OCI-LY1 (cell line): ENCODE measurements around the gene ST6GALNAC5.

Experiments used
- H2AFZ ChIP-seq: fragments of 200-600 bp; sonication (generic), shearing (Covaris generic); 2 replicates; pipeline ENCODE4 v1.6.0; 2014; ENCODE audit warnings: antibody characterized with exemption, mild to moderate bottlenecking, low read length
- H3F3A ChIP-seq: fragments of 200-600 bp; sonication (generic), shearing (Covaris generic); 2 replicates; pipeline ENCODE4 v1.6.0; 2014; ENCODE audit warnings: mild to moderate bottlenecking, antibody characterized with exemption, low read length, moderate library complexity; ENCODE audit not compliant: insufficient read depth
- H3K27ac ChIP-seq: fragments of 200-600 bp; sonication (generic); 2 replicates; pipeline ENCODE4 v1.5.1; 2014; ENCODE audit warnings: low read length, mixed run types, mild to moderate bottlenecking, low read depth; ENCODE audit not compliant: poor library complexity, severe bottlenecking
- H3K27me3 ChIP-seq: fragments of 200-600 bp; sonication (generic); 2 replicates; pipeline ENCODE4 v1.6.0; 2014; ENCODE audit warnings: antibody characterized with exemption, mild to moderate bottlenecking, low read length, moderate library complexity; ENCODE audit not compliant: insufficient read depth
- H3K36me3 ChIP-seq: fragments of 200-600 bp; sonication (generic); 2 replicates; pipeline ENCODE4 v1.6.1; 2014; ENCODE audit warnings: mild to moderate bottlenecking, antibody characterized with exemption, low read length, moderate library complexity, mixed read lengths; ENCODE audit not compliant: insufficient read depth
- H3K4me1 ChIP-seq: fragments of 200-600 bp; sonication (generic); 2 replicates; pipeline ENCODE4 v1.5.1; 2014; ENCODE audit warnings: mild to moderate bottlenecking, low read length, moderate library complexity; ENCODE audit not compliant: insufficient read depth, severe bottlenecking
- H3K4me2 ChIP-seq: fragments of 200-600 bp; sonication (generic), shearing (Covaris generic); 2 replicates; pipeline ENCODE4 v1.6.1; 2014; ENCODE audit warnings: low read length
- H3K4me3 ChIP-seq: fragments of 200-600 bp; sonication (generic); 2 replicates; pipeline ENCODE4 v1.5.1; 2014; ENCODE audit warnings: low read length, low read depth, mild to moderate bottlenecking, mixed read lengths; ENCODE audit not compliant: poor library complexity, severe bottlenecking
- H3K79me2 ChIP-seq: fragments of 200-600 bp; shearing (Covaris generic); 2 replicates; pipeline ENCODE4 v1.6.1; 2016; ENCODE audit warnings: mixed run types, low read length, mixed read lengths; ENCODE audit not compliant: insufficient read depth
- H3K9ac ChIP-seq: fragments of 200-600 bp; sonication (generic), shearing (Covaris generic); 2 replicates; pipeline ENCODE4 v1.6.1; 2014; ENCODE audit warnings: mild to moderate bottlenecking, low read length, mixed read lengths
- H3K9me2 ChIP-seq: fragments of 200-600 bp; sonication (generic), shearing (Covaris generic); 2 replicates; pipeline ENCODE4 v1.6.1; 2014; ENCODE audit warnings: low read depth, mild to moderate bottlenecking, low read length, mixed read lengths
- H3K9me3 ChIP-seq: fragments of 200-600 bp; shearing (Covaris generic); 2 replicates; pipeline ENCODE4 v1.6.1; 2014; ENCODE audit warnings: low read length, mixed read lengths
- H4K20me1 ChIP-seq: fragments of 200-600 bp; sonication (generic), shearing (Covaris generic); 2 replicates; pipeline ENCODE4 v1.6.0; 2016; ENCODE audit warnings: mild to moderate bottlenecking, low read length; ENCODE audit not compliant: insufficient read depth
- EZH2 ChIP-seq: fragments of 200-600 bp; sonication (generic), shearing (Covaris generic); IDR thresholded peaks from 2 replicates; pipeline ENCODE4 v1.8.0; 2017; ENCODE audit warnings: borderline replicate concordance, mixed run types, mild to moderate bottlenecking, antibody characterized with exemption, low read length, moderate library complexity, mixed read lengths
- TF ChIP-seq, protein P1 (sequence below): fragments of 200-600 bp; sonication (generic), shearing (Covaris generic); IDR thresholded peaks from 2 replicates; pipeline ENCODE4 v1.5.1; 2017; ENCODE audit warnings: mild to moderate bottlenecking, antibody characterized with exemption, low read length, moderate library complexity, mixed read lengths

ST6GALNAC5 gene

DNA sequence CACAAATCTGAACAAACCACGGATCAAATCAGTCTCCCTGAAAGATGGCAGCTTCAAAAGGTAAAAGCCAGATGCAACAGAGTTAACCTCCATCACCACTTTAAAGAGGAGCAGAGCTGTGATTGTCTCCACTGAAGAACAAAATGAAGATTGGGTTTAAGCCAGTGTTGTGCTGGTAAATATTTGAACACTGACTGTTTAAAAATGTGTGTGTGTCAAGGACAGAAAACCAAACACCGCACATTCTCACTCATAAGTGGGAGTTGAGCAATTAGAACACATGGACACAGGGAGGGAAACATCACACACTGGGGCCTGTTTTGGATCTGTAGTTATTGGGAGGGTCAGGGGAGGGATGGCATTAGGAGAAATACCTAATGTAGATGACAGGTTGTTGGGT, 83.9 kb downstream of the ST6GALNAC5 start:
- Histone ChIP-seq H2AFZ (no peak overlapping the region), H3K79me2 (no peaks in the 10 kb centered on the region), H3K27ac (no peak overlapping the region), H3K27me3 (no peaks in the 10 kb centered on the region), H3K4me1 (no peaks in the 10 kb centered on the region), H3K9me3 (no peaks in the 10 kb centered on the region), H3K4me2 (no peak overlapping the region), H4K20me1 (no peaks in the 10 kb centered on the region), H3F3A (no peaks in the 10 kb centered on the region), H3K9me2 (no peaks in the 10 kb centered on the region), H3K36me3 (no peaks in the 10 kb centered on the region), H3K4me3 (no peak overlapping the region), H3K9ac (no peak overlapping the region)
- TF ChIP-seq EZH2, result no peak
- TF ChIP-seq, protein P1, sequence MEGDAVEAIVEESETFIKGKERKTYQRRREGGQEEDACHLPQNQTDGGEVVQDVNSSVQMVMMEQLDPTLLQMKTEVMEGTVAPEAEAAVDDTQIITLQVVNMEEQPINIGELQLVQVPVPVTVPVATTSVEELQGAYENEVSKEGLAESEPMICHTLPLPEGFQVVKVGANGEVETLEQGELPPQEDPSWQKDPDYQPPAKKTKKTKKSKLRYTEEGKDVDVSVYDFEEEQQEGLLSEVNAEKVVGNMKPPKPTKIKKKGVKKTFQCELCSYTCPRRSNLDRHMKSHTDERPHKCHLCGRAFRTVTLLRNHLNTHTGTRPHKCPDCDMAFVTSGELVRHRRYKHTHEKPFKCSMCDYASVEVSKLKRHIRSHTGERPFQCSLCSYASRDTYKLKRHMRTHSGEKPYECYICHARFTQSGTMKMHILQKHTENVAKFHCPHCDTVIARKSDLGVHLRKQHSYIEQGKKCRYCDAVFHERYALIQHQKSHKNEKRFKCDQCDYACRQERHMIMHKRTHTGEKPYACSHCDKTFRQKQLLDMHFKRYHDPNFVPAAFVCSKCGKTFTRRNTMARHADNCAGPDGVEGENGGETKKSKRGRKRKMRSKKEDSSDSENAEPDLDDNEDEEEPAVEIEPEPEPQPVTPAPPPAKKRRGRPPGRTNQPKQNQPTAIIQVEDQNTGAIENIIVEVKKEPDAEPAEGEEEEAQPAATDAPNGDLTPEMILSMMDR, result no peak

DNA sequence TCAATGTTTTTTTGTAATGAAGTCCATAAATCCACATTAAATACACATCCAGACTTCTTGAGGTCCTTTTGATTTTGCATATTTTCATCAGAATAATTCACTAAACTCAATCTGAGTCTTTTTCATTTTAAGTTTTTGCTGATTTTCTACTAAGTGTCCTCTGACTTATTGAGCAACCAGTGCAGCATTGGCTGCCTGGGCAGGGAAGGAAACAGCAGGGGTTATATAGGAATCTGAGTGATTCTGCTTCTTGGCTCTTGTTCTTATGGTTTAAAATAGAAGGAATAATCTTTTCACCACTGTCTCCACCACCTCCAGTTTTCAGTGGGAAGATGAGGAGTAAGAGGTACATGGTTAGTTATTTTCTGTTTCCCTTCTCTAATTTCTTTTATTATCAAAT, 88.4 kb downstream of the ST6GALNAC5 start:
- Histone ChIP-seq H3K4me1 (no peaks in the 10 kb centered on the region), H3K4me3 (no peak overlapping the region), H2AFZ (no peak overlapping the region), H3K9ac (no peak overlapping the region), H3K9me2 (no peaks in the 10 kb centered on the region), H3K27me3 (no peaks in the 10 kb centered on the region), H3K4me2 (no peak overlapping the region), H3K9me3 (no peaks in the 10 kb centered on the region), H4K20me1 (no peaks in the 10 kb centered on the region), H3K27ac (no peak overlapping the region), H3K79me2 (no peaks in the 10 kb centered on the region), H3K36me3 (no peaks in the 10 kb centered on the region), H3F3A (no peaks in the 10 kb centered on the region)
- TF ChIP-seq, protein P1, result no peak
- no peak for TF ChIP-seq EZH2

DNA sequence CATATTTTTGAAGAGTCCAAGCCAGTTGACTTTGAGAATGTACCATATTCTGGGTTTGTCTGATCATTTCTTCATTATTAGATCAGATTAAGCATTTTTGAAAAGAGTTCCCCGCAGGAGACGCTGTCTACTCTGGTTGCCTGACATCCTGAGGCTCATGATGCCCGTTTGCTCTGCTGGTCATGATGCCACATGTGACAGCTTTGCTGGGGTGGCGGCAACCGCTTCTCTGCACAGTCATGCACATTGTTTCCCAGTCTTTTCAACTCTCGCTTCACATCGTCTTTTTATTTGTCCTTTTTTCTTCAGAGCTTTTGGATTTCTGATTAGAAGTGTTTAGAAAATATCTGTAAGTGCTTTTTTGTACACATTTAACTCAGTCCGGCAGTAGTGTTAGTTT, 90.7 kb downstream of the ST6GALNAC5 start:
- no peaks in the 10 kb centered on the region for H3K36me3 ChIP-seq
- H3K79me2 ChIP-seq, result no peaks in the 10 kb centered on the region
- no peaks in the 10 kb centered on the region for H3K9me3 ChIP-seq
- H3K4me1 ChIP-seq, result no peaks in the 10 kb centered on the region
- no peak overlapping the region for H3K27ac ChIP-seq
- H3K27me3 ChIP-seq, result no peaks in the 10 kb centered on the region
- no peak overlapping the region for H3K4me3 ChIP-seq
- no peak for TF ChIP-seq EZH2
- TF ChIP-seq, protein P1, result no peak
- H3K4me2 ChIP-seq, result no peak overlapping the region
- no peak overlapping the region for H2AFZ ChIP-seq
- no peaks in the 10 kb centered on the region for H4K20me1 ChIP-seq
- H3K9me2 ChIP-seq, result no peaks in the 10 kb centered on the region
- no peak overlapping the region for H3K9ac ChIP-seq
- H3F3A ChIP-seq, result no peaks in the 10 kb centered on the region
